GM21447 (cell line): ENCODE data around the gene NLRC5.
"Not testable (repeated sequence)": the region's sequence is repeated elsewhere in the genome, so short reads cannot be mapped to it uniquely, and the experiment has no call there.

Experiments
- ATAC-seq: cut with Tn5 transposase; IDR thresholded peaks from one replicate; pipeline ENCODE4 v1.9.1; 2021; ENCODE audit not compliant: unreplicated experiment

The NLRC5 gene

DNA sequence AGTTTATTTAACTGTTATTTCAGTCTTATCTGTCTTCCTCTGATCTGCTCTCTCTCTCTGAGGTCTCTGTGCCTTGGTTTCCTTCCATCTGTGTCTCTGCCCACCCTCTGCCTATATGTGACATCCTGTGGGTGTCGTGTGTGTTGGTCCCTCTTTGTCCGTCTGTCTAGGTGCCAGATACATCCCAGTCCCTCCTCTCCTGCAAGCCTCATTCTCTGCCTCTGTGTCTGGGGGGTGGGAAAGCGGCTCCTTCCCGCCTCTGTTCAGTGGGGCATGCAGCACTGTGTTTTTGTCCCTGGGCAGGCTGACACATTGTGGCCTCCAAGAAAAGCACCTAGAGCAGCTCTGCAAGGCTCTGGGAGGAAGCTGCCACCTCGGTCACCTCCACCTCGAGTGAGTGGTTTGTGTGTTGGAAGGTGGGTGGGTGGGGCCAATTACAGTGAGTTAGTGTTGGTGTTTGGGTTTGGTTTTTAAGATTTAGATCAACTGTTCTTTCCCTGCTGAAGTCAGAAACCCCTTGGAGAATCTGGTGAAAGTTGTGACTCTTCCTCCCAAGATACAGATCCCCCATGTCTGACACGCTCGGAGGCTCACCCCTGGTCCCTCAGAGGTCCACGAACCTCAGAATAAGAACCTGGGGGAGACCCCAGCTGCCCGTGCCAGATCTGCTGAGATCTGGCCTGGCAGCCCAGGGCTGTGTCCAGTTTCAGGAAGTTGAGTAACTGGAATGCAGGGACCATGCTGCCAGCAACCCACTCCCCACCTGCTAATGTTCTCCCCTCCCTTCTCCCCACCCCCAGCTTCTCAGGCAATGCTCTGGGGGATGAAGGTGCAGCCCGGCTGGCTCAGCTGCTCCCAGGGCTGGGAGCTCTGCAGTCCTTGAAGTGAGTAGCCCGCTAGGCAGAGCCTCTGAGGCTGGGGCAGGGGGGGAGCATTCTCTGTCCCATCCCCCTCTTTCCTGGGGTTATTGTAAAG, 52.1 kb downstream of the NLRC5 start:
- ATAC-seq = peak; percentile 27

DNA sequence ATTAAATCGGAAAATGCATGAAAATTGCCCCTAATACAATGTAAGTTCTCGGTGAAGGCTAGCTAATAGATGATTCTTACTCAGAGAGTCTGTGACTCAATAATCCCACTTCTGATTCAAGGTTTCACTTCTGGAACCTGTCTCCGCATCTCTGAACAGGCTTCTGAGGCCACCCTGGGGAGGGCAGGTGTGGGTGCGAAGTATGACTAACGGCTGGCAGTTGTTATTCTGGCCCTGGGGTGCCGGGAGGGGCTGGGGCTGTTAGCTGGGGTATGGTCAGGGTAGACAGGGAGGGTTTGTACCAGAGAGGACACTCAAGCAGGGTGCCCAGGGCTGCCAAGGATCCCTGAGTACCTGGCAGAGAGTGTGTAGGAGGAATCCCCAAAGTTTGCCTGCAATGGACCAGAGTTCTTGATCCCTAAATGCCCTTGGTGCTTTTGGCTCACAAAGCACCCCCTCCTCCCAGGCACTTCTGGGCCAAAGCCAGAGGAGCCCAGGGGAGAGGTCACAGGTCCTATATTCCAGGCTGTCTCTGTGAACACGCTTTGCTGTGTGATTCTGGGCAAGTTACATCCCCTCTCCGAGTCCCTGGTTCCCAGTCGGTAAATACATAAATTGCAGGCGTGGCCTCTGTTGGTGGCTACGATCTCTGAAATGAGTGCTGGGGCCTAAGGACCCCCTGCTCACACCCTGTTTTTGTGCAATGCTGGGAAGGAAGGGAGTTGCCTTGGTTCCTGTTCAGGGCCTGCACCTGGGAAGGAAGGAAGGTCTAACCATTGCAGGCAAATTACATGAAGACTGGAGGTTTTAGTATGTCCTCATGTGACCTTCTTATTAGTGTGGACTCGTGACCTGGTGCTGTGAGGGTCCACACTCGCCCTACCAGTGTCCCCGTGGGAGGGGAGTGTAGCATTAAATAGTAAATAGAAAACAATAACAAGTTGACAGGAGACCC, 53.1 kb downstream of the NLRC5 start:
- ATAC-seq = peak; percentile 60

DNA sequence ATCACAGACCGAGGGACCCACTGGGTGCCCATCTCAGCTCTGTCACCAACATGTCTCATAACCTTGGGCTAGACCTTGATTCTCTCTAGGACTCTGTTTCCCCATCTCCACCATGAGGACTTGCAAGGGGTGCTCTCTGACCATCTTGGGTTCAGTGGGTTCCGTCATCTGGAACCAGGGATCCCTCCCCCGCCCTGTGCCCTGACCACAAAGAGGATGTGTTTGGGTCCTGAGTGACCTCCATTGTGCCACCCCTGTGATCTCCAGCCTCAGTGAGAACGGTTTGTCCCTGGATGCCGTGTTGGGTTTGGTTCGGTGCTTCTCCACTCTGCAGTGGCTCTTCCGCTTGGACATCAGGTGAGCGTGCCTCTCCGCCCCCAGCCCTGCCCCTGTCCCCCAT, 53.9 kb downstream of the NLRC5 start:
- no peak for ATAC-seq

DNA sequence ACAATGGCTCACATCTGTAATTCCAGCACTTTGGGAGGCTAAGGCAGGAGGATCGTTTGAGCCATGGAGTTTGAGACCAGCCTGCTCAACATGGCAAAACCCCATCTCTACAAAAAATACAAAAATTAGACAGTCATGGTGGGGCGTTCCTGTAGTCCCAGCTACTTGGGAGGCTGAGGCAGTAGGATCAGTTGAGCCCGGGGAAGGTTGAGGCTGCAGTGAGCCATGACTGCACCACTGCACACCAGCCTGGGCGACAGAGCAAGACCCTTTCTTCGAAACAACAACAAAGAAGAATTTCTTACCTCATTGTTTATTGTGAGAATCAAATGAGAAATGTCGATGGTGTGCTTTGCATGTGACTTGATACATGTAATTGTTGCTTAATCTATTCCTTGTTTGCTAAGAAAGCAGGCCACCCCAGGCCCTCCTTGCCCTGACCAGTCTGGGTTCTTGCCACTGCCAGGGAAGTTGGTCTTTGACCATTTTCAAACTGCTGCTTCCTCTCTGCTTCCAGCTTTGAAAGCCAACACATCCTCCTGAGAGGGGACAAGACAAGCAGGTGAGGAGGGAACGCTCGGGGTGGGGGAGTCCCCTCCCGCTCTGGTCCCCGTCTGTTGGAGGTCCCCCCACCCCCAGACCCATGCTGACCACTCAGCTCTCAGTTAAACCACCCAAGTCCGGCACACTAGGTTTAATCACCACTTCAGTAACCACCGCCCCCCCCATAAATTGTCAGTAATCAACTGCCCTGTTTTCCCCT, 55.8 kb downstream of the NLRC5 start:
- ATAC-seq = no peak

DNA sequence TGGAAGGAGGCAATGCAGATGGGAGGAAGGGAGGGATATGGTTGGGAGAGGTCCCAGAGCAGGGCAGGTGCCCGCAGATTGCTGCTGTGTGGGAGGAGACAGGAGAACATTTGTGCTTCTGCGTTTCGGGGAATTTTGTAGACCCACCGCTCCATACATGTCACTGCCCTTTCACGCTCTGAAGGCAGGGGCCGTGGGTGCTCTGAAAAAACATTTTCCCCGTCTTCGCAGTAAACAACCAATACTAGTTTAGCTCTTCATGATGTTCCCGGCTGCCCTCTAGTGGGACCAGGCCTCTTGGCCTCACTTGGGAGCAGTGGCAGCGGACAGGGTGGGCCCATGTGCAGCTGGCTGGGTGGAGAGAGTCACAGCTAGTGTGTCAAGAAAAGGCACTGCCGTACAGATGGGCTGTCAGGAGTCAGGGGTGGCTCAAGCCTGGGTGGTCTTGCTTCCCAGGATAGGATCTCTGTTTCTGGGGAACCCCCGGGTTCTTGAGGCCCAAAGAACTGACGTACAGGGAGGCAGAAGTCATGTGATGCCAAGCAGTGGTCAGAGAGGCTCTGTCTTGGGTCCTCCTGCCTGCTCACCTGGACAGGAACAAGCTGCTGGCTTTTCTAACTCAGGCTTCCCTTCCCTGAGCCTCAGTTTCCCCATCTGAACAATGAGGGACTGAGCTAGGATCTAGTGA, 56.5 kb downstream of the NLRC5 start:
- ATAC-seq = no peak

DNA sequence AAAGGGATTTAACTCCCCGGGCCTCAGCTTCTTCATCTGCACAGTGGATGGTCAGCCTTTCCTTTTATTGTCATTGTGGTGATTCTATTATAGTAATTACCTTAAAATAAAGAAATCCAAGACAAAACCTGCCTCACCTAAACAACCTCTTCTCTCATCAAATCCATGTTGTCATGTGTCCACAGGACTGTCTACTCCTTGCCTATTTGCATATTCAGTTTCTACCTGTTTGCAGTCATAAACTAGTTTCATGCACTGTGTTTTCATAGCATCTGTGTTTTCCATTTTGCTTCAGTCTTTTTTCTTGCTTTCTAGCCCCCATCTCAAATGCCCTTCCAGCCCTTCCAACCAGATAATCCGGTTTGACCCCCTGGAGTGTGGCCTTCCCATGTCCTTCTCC, 58.7 kb downstream of the NLRC5 start:
- no peak for ATAC-seq

DNA sequence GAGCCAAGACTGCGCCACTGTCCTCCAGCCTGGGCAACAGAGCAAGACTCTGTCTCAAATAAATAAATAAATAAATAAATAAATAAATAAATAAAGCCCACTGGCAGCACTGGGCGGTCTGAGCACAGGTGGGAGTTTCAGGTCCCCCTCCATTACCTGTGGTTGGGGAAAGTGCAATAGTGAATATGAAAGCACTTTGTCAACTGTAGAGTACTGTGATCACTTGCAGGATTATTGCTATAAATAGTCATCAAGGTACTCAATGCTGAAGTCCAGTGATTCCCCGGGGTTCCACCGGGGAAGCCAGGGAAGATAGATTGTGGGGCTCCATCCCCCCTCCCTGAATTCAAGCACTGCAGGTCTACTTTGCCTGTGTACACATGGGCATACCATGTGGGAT, 60.3 kb downstream of the NLRC5 start:
- peak; percentile 64 for ATAC-seq

DNA sequence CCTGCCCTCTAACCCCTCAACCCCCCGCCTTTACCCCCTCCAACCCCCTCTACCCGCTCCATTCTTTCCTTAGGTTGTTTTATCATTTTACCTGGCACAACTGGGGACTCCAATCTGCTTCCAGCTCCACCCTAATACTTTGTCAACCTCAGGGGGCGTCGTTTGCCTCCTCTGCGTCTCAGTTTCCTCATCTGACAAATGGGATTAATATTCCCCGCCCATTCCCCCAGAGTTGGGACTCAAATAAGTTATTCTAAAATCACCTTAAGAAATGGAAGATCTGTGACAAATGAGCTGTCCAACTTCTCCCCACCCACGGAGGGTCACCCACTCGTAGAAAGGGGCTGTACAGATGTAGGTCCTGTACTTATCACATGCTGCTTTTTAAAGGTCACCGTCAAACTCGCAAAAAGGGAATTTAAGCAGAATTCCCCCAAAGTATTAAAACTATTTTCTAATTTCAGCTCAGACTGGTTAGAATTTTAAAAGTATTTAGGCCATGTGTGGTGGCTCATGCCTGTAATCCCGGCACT, 62.4 kb downstream of the NLRC5 start:
- no peak for ATAC-seq

DNA sequence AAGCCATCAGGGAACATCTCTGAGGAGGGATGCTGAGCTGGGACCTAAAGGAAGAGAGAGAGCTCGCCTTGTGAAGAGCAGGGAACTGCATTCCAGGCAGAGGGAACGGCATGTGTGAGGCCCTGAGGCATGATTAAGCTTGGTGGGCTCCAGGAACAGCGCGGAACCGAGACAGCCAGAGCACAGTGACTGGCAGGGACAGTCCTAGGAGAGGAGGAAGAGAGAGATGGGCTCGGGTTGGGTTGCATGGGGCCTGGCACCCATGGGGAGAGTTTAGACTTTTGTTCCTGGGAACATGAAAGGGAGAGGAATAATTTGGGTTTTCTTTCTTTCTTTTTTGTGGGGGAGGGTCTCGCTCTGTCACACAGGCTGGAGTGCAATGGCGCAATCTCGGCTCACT, 63.8 kb downstream of the NLRC5 start:
- ATAC-seq = no peak

DNA sequence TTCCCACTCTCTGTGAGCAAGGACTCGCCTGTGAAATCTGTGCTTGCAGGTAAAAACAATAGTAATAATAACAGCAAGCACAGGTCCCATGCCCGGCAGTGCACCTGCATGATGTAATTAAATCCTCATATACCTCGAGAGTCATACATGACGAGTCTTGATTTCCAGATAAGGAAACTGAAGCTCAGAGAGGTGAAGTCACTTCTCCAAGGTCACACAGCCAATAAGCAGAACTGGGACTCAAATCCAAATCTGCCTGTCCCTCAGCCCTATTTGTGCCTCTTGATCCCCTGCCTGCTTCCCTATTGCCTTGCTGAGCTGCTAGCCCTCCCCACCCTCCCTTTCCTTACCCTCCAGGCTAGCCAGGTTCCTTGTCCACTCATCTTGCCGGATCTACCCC, 65.0 kb downstream of the NLRC5 start:
- ATAC-seq = no peak

DNA sequence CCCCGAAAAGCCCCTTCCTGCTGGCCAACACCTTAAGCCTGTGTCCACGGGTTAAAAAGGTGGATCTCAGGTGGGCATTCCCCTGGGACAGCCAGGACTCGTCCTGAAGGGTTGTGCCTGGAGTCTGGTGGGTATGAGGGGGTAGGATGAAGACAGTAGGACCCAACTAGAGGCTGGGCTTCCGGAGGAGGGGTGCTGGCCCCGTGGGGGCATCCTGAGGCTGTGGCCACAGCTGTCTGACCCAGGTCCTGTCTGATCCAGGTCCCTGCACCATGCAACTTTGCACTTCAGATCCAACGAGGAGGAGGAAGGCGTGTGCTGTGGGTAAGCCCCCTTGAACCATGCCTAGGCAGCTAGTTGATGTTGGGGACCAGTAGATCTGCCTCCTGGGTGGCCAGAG, 65.4 kb downstream of the NLRC5 start:
- no peak for ATAC-seq

DNA sequence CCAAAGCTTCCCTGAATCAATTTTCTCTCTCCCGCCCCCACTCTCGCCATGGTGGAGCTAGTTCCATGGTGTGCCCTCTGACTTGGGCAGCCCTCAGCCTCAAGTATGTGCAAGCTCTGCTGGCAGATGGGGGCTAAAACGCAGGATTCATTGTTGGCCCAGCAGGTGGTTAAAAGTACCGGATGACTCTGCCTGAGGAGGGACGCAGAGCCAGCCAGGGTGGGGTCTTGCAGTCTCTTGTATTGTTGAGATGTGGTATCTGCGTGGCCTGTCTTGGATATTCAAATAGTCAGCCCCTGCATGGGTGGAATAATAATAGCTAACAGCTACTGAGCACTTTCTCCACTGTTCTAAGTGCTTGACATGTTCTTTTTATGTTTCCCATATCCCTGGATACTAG, 66.3 kb downstream of the NLRC5 start:
- no peak for ATAC-seq

DNA sequence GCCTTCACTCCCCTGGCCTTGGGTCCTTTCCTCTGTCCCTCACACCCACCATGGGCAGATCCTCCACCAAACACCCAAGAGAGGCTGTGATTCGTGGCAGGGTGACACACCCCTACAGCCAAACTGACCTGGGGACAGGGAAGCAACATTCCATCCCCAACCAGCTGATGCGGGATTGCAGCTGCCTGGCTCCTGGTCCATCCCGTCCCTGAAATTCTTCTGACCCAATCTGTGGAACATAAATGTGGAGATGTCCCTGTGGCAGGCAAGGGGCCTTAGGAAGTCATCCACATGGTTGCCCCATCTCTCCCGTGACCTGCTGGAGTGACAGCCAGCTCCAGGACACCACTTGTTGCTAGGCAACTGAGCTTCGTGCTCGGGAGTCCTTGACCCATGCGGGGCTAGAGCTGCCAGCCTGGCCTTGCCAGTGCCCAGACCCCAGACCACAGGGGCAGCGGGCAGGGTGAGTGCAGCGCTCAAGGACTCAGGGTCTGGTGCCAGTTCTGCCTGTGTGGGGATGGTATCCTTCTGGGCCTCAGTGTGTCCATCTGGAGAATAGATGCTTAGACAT, 69.0 kb downstream of the NLRC5 start:
- no peak for ATAC-seq

DNA sequence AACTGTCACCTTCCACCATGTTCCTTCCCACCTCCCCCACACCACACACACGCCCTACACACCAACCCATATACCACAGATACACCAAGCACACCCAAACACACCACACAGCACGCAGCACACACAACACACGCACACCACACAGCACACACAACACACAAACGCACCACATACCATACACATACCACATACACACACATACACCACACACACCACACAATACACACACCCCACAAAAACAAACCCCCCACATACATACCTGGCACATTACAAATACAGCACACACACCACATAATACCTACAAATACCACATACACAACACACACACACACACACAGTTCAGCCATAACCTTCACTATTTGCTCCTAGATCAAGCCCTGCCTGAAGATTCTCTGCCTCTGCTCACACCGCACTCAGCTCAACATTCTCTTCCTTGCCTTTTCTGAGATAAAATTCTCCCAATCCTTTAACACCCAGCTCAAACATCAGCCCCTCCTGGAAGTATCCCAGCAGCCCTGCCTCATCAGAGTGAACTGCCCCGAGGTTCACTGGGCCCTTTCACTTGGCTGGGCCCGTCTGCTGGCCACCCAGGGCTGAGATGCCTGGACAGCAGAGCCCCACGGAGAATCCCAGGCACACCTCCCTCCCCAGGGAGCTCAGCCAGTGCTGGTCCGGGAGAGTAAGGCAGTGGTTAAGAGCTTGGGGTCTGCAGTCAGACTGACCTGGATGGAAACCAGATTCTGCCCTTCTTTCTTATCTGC, 71.1 kb downstream of the NLRC5 start:
- ATAC-seq = no peak

DNA sequence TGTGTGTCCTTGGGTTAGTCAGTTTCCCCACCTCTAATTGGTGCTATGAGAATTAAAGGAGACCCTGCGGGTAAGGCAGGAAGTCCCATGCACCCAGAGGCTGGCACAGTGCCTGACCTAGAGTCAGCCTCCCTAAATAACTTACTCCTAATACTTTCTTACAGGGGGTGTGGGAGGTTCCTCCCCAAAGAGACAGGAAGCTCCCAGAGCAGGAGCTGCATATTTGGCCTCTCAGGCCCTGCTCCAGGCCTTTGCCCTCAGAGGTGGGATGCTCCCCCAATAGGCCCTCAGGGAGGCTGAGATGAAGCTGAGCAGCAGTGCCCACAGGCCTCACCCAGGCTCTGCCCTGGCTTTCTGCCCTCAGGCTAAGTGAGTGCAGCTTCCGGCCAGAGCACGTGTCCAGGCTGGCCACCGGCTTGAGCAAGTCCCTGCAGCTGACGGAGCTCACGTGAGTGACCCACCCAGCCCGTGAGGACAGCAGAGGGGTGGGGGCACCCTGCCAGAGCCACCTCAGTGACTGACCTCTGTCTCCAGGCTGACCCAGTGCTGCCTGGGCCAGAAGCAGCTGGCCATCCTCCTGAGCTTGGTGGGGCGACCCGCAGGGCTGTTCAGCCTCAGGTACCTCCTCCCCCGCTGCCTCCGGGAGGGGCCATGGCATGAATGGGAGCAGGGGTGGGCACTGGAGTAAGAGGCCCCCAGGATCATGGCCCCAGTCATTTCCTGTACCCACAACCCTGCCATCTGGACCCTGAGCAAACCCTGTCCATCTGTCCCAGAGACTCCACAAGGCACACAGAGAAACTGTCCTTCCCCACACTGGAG, 71.9 kb downstream of the NLRC5 start:
- ATAC-seq = no peak

DNA sequence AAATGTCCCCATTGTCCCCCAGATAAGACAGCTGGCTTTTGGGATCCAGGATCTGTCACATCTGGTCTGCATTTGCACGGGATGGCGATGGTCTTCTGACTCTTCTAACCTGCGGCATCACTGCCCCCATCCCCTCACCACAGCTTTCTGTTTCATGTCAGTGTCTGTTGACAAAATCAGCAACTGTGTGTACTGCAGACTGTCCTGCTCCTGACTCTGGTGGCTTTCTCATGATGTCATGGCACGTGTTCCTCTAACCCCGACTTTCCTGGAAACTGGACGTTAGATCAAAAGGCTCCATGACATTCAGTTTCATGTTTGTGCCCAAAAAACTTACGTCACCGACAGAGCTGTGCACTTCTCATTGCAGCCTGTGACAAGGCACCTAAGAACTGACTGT, 73.0 kb downstream of the NLRC5 start:
- no peak for ATAC-seq

DNA sequence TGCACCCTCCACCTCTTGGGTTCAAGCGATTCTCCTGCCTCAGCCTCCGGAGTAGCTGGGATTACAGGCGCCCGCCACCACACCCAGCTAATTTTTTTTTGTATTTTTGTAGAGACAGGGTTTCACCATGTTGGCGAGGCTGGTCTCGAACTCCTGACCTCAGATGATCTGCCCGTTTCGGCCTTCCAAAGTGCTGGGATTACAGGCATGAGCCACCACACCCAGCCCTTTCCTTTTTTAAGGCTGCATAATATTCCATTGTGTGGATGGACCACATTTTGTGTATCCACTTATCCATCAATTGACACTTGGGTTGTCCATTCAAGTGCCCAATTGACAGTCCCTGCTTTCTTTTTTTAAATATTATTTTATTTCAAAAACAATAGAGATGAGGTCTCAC, 73.8 kb downstream of the NLRC5 start:
- ATAC-seq = not testable (repeated sequence)

DNA sequence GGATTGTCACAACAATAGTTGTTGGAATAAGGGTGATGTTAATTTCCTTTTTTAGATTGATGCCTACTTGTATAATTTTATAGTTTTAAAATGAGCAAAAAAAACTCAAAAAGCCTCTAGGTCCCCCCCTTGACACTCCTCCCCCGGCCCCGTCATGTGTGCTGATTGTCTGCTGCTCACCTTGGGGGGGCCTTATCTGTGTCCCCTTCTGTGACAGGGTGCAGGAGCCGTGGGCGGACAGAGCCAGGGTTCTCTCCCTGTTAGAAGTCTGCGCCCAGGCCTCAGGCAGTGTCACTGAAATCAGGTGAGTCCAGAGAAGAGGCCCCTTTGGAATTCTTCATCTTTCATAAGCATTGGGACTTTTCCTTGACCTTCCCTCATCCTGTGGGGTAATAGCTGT, 75.6 kb downstream of the NLRC5 start:
- ATAC-seq = no peak
